GM15510 (cell line): ENCODE measurements around the gene PDIA6.

Source experiments
- POLR2A ChIP-seq: IDR thresholded peaks from 3 replicates; pipeline ENCODE4 v1.6.1; 2011; ENCODE audit warnings: borderline replicate concordance; ENCODE audit not compliant: insufficient read length; ENCODE audit errors: extremely low read depth

PDIA6 gene

GRCh38 chr2:10792660-10793400 is 19.8 kb downstream of the PDIA6 start:
- no peak for TF ChIP-seq POLR2A

- TF ChIP-seq POLR2A: no peak
These were observed 20.5 kb downstream of the PDIA6 start for GRCh38 chr2:10792001-10792634.

- no peak for TF ChIP-seq POLR2A
These were observed 22.2 kb downstream of the PDIA6 start for GRCh38 chr2:10790228-10790973.

GRCh38 chr2:10788855-10789254 is 23.7 kb downstream of the PDIA6 start:
- TF ChIP-seq POLR2A: no peak

GRCh38 chr2:10787176-10787968 is 25.2 kb downstream of the PDIA6 start:
- TF ChIP-seq POLR2A: no peak

- no peak for TF ChIP-seq POLR2A
These were observed 26.2 kb downstream of the PDIA6 start for GRCh38 chr2:10786240-10786982.

GRCh38 chr2:10785260-10785659 is 27.3 kb downstream of the PDIA6 start:
- TF ChIP-seq POLR2A: no peak

GRCh38 chr2:10784719-10785118 is 27.9 kb downstream of the PDIA6 start:
- TF ChIP-seq POLR2A: no peak

GRCh38 chr2:10783421-10783820 is 29.2 kb downstream of the PDIA6 start:
- no peak for TF ChIP-seq POLR2A

- TF ChIP-seq POLR2A: no peak
These were observed 30.8 kb downstream of the PDIA6 start for GRCh38 chr2:10781746-10782145.

- TF ChIP-seq POLR2A: no peak
These were observed 32.1 kb downstream of the PDIA6 start for GRCh38 chr2:10780491-10780820.

GRCh38 chr2:10779776-10780490 is 32.7 kb downstream of the PDIA6 start:
- TF ChIP-seq POLR2A: no peak

GRCh38 chr2:10778724-10779115 is 33.9 kb downstream of the PDIA6 start:
- TF ChIP-seq POLR2A: no peak
